IMR-90 (cell line): ENCODE results near the gene MYH6. TPM values are rescaled to one million over a fixed set of nuclear protein-coding genes. Genes with fewer than 3 reads are reported as not detected.

Experiments
- ATAC-seq: fragments of 200-7000 bp; cut with Tn5 transposase; 2 replicates; pipeline ENCODE4 v1.9.1; 2020; ENCODE audit warnings: low read depth, mild to moderate bottlenecking, moderate library complexity
- BruUV-seq: library from RNA; stranded (reverse); fragments of 400-500 nt; replicated peaks from 2 replicates; lab custom pipeline; 2021; lab: Mats Ljungman, UMichigan
- CTCF ChIA-PET: fragments of 300-600 bp; formaldehyde crosslinking; extraction: SDS; loops from one replicate; lab custom pipeline; 2021; ENCODE audit warnings: antibody characterized with exemption; lab: Yijun Ruan, JAX
- POLR2A ChIA-PET: fragments of 300-600 bp; sonication (Branson Sonifier 250); formaldehyde crosslinking; loops from one replicate; lab custom pipeline; 2022; ENCODE audit warnings: antibody characterized with exemption; ENCODE audit not compliant: unreplicated experiment; lab: Charles Lee
- DNase-seq: peaks from one replicate; pipeline ENCODE4 v3.0.0; 2013
- H2AFZ ChIP-seq: replicated peaks from 2 replicates; pipeline ENCODE3; 2013; ENCODE audit warnings: low read length, mild to moderate bottlenecking; ENCODE audit not compliant: poor library complexity
- H2AK5ac ChIP-seq: 2 replicates; pipeline ENCODE4 v1.6.1; 2013; ENCODE audit warnings: low read depth, low read length, inconsistent platforms
- H2AK9ac ChIP-seq: replicated peaks from 2 replicates; pipeline ENCODE3; 2013; ENCODE audit warnings: mild to moderate bottlenecking, low read depth, low read length, moderate library complexity; ENCODE audit not compliant: poor library complexity
- H2BK120ac ChIP-seq: 2 replicates; pipeline ENCODE4 v1.6.1; 2013; ENCODE audit warnings: low read depth, low read length, inconsistent platforms
- H2BK15ac ChIP-seq: 3 replicates; pipeline ENCODE4 v1.6.1; 2013; ENCODE audit warnings: low read depth, low read length, inconsistent platforms
- H2BK20ac ChIP-seq: 2 replicates; pipeline ENCODE4 v1.6.1; 2013; ENCODE audit warnings: low read depth, mild to moderate bottlenecking, inconsistent platforms, low read length, moderate library complexity
- H2BK5ac ChIP-seq: 2 replicates; pipeline ENCODE4 v1.6.1; 2013; ENCODE audit warnings: mild to moderate bottlenecking, low read depth, low read length, inconsistent platforms; ENCODE audit not compliant: poor library complexity, severe bottlenecking
- H3K14ac ChIP-seq: replicated peaks from 2 replicates; pipeline ENCODE4 v1.6.1; 2013; ENCODE audit warnings: low read depth, low read length, inconsistent platforms
- H3K18ac ChIP-seq: 2 replicates; pipeline ENCODE4 v1.6.1; 2013; ENCODE audit warnings: low read depth, low read length, control low read depth
- H3K23ac ChIP-seq: 2 replicates; pipeline ENCODE4 v1.6.1; 2013; ENCODE audit warnings: low read depth, low read length, inconsistent platforms
- H3K27ac ChIP-seq: 2 replicates; pipeline ENCODE4 v1.5.1; 2013; ENCODE audit warnings: mild to moderate bottlenecking, control low read depth, low read length; ENCODE audit not compliant: insufficient read depth
- H3K27me3 ChIP-seq: 2 replicates; pipeline ENCODE4 v1.6.1; 2013; ENCODE audit warnings: low read length; ENCODE audit not compliant: control insufficient read depth, insufficient read depth
- H3K36me3 ChIP-seq: 2 replicates; pipeline ENCODE4 v1.6.1; 2013; ENCODE audit warnings: low read length, mixed read lengths; ENCODE audit not compliant: control insufficient read depth, insufficient read depth
- H3K4ac ChIP-seq: 2 replicates; pipeline ENCODE4 v1.6.1; 2013; ENCODE audit warnings: low read depth, low read length, inconsistent platforms
- H3K4me1 ChIP-seq: 2 replicates; pipeline ENCODE4 v1.6.1; 2013; ENCODE audit warnings: low read length, mixed read lengths; ENCODE audit not compliant: control insufficient read depth, insufficient read depth
- H3K4me2 ChIP-seq: 2 replicates; pipeline ENCODE4 v1.6.1; 2013; ENCODE audit warnings: low read depth, mild to moderate bottlenecking, control low read depth, low read length, moderate library complexity
- H3K4me3 ChIP-seq: 2 replicates; pipeline ENCODE4 v1.5.1; 2013; ENCODE audit warnings: low read depth, mild to moderate bottlenecking, control low read depth, low read length, moderate library complexity; ENCODE audit not compliant: insufficient read depth
- H3K56ac ChIP-seq: 2 replicates; pipeline ENCODE4 v1.6.1; 2013; ENCODE audit warnings: low read length, inconsistent platforms; ENCODE audit not compliant: insufficient read depth; ENCODE audit errors: extremely low read depth
- H3K79me1 ChIP-seq, 2 experiments: 2 replicates each; pipeline ENCODE4 v1.6.1; 2013; ENCODE audit warnings: low read length in 2 of 2, inconsistent platforms in 1 of 2, low read depth in 1 of 2
- H3K9ac ChIP-seq: 2 replicates; pipeline ENCODE4 v1.6.1; 2013; ENCODE audit warnings: low read depth, low read length, control low read depth
- H3K9me1 ChIP-seq: 2 replicates; pipeline ENCODE4 v1.6.1; 2013; ENCODE audit warnings: low read length, inconsistent platforms; ENCODE audit not compliant: insufficient read depth
- H3K9me3 ChIP-seq: 2 replicates; pipeline ENCODE4 v1.6.1; 2013; ENCODE audit warnings: low read length; ENCODE audit not compliant: control insufficient read depth, insufficient read depth
- H4K20me1 ChIP-seq: 2 replicates; pipeline ENCODE4 v1.6.1; 2013; ENCODE audit warnings: low read length, inconsistent platforms; ENCODE audit not compliant: insufficient read depth
- H4K5ac ChIP-seq: 2 replicates; pipeline ENCODE4 v1.6.1; 2013; ENCODE audit warnings: mild to moderate bottlenecking, low read depth, low read length, control low read depth
- H4K8ac ChIP-seq, 2 experiments: 2 replicates each; pipeline ENCODE4 v1.6.1; 2013; ENCODE audit warnings: low read depth in 2 of 2, low read length in 2 of 2, control low read depth in 1 of 2, inconsistent platforms in 1 of 2
- H4K91ac ChIP-seq: 2 replicates; pipeline ENCODE4 v1.6.1; 2013; ENCODE audit warnings: low read depth, low read length, inconsistent platforms; ENCODE audit not compliant: insufficient read depth
- BHLHE40 ChIP-seq: fragments of 150-350 bp; IDR thresholded peaks from 2 replicates; pipeline ENCODE4 v1.6.1; 2016; ENCODE audit warnings: mild to moderate bottlenecking, low read depth, low read length
- CHD1 ChIP-seq: IDR thresholded peaks from 2 replicates; pipeline ENCODE4 v1.6.1; 2012; ENCODE audit warnings: low read depth, low read length, improper control_type of control experiment
- FOS ChIP-seq: fragments of 150-350 bp; IDR thresholded peaks from 2 replicates; pipeline ENCODE4 v1.6.1; 2016; ENCODE audit warnings: low read depth, low read length
- MAFK ChIP-seq: IDR thresholded peaks from 2 replicates; pipeline ENCODE4 v1.6.1; 2012; ENCODE audit warnings: low read depth, low read length, improper control_type of control experiment
- MAZ ChIP-seq: IDR thresholded peaks from 2 replicates; pipeline ENCODE4 v1.6.1; 2012; ENCODE audit warnings: low read depth, mild to moderate bottlenecking, low read length, improper control_type of control experiment, moderate library complexity, borderline replicate concordance
- NFE2L2 ChIP-seq: fragments of 150-350 bp; IDR thresholded peaks from 2 replicates; pipeline ENCODE4 v1.6.1; 2016; ENCODE audit warnings: low read depth, mild to moderate bottlenecking, low read length
- POLR2A ChIP-seq: IDR thresholded peaks from 2 replicates; pipeline ENCODE4 v1.6.1; 2012; ENCODE audit warnings: mild to moderate bottlenecking, low read depth, low read length
- RAD21 ChIP-seq: IDR thresholded peaks from 2 replicates; pipeline ENCODE4 v1.6.1; 2012; ENCODE audit warnings: low read length, improper control_type of control experiment
- RCOR1 ChIP-seq: IDR thresholded peaks from 2 replicates; pipeline ENCODE4 v1.6.1; 2012; ENCODE audit warnings: mild to moderate bottlenecking, low read length, improper control_type of control experiment; ENCODE audit not compliant: insufficient replicate concordance
- RFX5 ChIP-seq: IDR thresholded peaks from 2 replicates; pipeline ENCODE4 v1.8.0; 2012; ENCODE audit warnings: low read depth, mild to moderate bottlenecking, low read length, moderate library complexity
- SMC3 ChIP-seq: fragments of 150-350 bp; IDR thresholded peaks from 2 replicates; pipeline ENCODE4 v1.6.1; 2016; ENCODE audit warnings: low read depth, mild to moderate bottlenecking, antibody characterized with exemption, low read length, moderate library complexity
- WGBS, 2 experiments: methylation state at CpG; one replicate each; pipeline versions ENCODE4 v1.1.5 to v1.1.7; 2013; ENCODE audit warnings: missing lambda C conversion rate in 2 of 2; ENCODE audit not compliant: insufficient read length in 1 of 2; ENCODE audit errors: extremely low coverage in 2 of 2; 5-methylcytosine and 5-hydroxymethylcytosine counted together
- dilution Hi-C: fragments of 300-500 bp; cut with HindIII; formaldehyde crosslinking; loops from one replicate; pipeline ENCODE4 v1.14.3; 2018; ENCODE audit warnings: low sequenced_read_pairs; ENCODE audit not compliant: unreplicated experiment
- in situ Hi-C: fragments of 300-500 bp; cut with MboI; formaldehyde crosslinking; loops from 3 replicates; pipeline ENCODE4 v1.14.3; 2019; ENCODE audit warnings: low sequenced_read_pairs, inconsistent platforms, mixed read lengths
- intact Hi-C: fragments of 100-400 bp; cut with micrococcal nuclease; formaldehyde crosslinking; loops from 2 replicates; pipeline ENCODE4 v1.10.0; 2022
- polyA plus RNA-seq, 3 experiments: library from polyadenylated mRNA; depleted of rRNA; stranded (reverse); fragments of >200 nt; gene quantifications; 2 replicates each; pipeline ENCODE4 v1.2.3, GENCODE V29; 2012; ENCODE audit warnings: low replicate concordance in 1 of 3
- total RNA-seq: library from RNA; depleted of rRNA; stranded (reverse); fragments of >200 nt; gene quantifications from 2 replicates; pipeline ENCODE4 v1.2.3, GENCODE V29; 2012
- TF ChIP-seq, protein P1 (sequence below): conservative IDR thresholded peaks from 2 replicates; pipeline ENCODE4 v1.5.1; 2012; ENCODE audit warnings: mild to moderate bottlenecking, low read depth, low read length, improper control_type of control experiment
- TF ChIP-seq, protein P2 (sequence below): fragments of 150-350 bp; IDR thresholded peaks from 2 replicates; pipeline ENCODE4 v1.6.1; 2016; ENCODE audit warnings: low read depth, mild to moderate bottlenecking, low read length, moderate library complexity, borderline replicate concordance

MYH6 gene
- total and polyA plus RNA-seq, 2 of the 4 experiments (the other 2 are of a cell fraction) = not detected

DNA sequence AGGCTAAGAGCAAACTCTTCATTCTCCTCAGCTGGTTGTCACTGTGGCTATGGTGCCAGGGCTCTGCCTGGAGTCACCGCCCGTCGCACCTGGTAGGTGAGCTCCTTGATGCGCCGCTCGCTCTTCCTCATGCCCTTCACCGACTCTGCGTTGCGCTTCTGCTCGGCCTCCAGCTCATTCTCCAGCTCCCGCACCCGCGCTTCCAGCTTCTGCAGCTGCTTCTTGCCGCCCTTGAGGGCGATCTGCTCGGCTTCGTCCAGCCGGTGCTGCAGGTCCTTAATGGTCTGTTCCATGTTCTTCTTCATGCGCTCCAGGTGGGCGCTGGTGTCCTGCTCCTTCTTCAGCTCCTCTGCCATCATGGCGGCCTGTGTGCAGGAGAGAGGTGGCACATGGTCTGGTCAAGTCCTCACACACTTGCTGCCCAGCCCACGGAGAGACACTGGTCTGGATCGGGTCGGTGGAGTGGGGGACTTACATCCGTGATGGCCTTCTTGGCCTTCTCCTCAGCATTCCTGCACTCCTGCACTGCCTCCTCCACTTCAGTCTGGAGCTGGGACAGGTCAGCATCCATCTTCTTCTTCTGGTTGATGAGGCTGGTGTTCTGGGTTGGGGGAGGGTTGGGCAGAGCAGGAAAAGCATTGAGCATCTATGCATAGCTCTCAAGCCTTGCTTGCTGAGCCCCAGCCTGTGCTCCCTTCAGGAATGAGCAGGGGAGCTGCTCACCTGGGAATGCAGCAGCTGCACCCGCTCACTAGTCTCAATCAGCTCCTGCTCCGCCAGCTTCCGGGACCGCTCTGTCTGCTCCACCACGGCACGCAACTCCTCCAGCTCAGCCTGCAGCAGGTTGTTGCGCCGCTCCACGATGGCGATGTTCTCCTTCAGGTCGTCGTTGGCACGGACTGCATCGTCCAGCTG is 7.1 kb upstream of the MYH6 start:
- Histone ChIP-seq H3K9me1 (no peaks in the 10 kb centered on the region), H2AFZ (no peak overlapping the region), H3K27me3 (peaks cover 26% of the 10 kb centered on the region), H3K14ac (no peak overlapping the region), H3K4me3 (no peak overlapping the region), H3K36me3 (no peaks in the 10 kb centered on the region), H2BK5ac (no peak overlapping the region), H4K20me1 (no peaks in the 10 kb centered on the region), H3K79me1 (no peaks in the 10 kb centered on the region), H3K4me2 (no peak overlapping the region), H2BK20ac (no peak overlapping the region), H4K91ac (no peak overlapping the region), H2BK15ac (no peak overlapping the region), H3K9ac (no peak overlapping the region), H3K9me3 (no peaks in the 10 kb centered on the region), H3K27ac (no peak overlapping the region), H2AK5ac (no peak overlapping the region), H4K5ac (no peak overlapping the region), H3K4me1 (no peaks in the 10 kb centered on the region), H3K23ac (no peak overlapping the region), H3K18ac (no peak overlapping the region), H2BK120ac (no peak overlapping the region), H3K56ac (no peak overlapping the region), H2AK9ac (no peak overlapping the region), H3K4ac (no peak overlapping the region), H4K8ac (no peak overlapping the region)
- WGBS, 2 experiments = 79% methylated on average over 8 of the region's 39 CpGs; no CpG with 5 or more reads in 1 of the 2 experiments
- TF ChIP-seq NFE2L2 (no peak), POLR2A (no peak), CHD1 (no peak), RCOR1 (no peak), RFX5 (no peak), FOS (no peak), SMC3 (no peak), BHLHE40 (no peak), MAZ (no peak), MAFK (no peak), RAD21 (no peak)
- TF ChIP-seq, protein P1, sequence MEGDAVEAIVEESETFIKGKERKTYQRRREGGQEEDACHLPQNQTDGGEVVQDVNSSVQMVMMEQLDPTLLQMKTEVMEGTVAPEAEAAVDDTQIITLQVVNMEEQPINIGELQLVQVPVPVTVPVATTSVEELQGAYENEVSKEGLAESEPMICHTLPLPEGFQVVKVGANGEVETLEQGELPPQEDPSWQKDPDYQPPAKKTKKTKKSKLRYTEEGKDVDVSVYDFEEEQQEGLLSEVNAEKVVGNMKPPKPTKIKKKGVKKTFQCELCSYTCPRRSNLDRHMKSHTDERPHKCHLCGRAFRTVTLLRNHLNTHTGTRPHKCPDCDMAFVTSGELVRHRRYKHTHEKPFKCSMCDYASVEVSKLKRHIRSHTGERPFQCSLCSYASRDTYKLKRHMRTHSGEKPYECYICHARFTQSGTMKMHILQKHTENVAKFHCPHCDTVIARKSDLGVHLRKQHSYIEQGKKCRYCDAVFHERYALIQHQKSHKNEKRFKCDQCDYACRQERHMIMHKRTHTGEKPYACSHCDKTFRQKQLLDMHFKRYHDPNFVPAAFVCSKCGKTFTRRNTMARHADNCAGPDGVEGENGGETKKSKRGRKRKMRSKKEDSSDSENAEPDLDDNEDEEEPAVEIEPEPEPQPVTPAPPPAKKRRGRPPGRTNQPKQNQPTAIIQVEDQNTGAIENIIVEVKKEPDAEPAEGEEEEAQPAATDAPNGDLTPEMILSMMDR = no peak
- TF ChIP-seq, protein P2, sequence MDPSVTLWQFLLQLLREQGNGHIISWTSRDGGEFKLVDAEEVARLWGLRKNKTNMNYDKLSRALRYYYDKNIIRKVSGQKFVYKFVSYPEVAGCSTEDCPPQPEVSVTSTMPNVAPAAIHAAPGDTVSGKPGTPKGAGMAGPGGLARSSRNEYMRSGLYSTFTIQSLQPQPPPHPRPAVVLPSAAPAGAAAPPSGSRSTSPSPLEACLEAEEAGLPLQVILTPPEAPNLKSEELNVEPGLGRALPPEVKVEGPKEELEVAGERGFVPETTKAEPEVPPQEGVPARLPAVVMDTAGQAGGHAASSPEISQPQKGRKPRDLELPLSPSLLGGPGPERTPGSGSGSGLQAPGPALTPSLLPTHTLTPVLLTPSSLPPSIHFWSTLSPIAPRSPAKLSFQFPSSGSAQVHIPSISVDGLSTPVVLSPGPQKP = no peak
- ChIA-PET CTCF (no interaction called here), POLR2A (no interaction called here)
- DNase-seq = no peak
- in situ Hi-C loops = no loop called here
- dilution Hi-C loops = no loop called here
- ATAC-seq = no peak
- BruUV-seq = no TSS peak
- intact Hi-C loops = no loop called here
